Cardiac muscle cell (in vitro differentiated cells and primary cell): ENCODE results near the gene EML6. TPM values are rescaled to one million over a fixed set of nuclear protein-coding genes. Genes with fewer than 3 reads are reported as not detected.

Experiments
- DNase-seq, 2 donors: peaks; one replicate each; pipeline versions ENCODE4 v3.0.0 to v3.0.0-alpha.2; 2010 to 2017; ENCODE audit warnings: low read depth in 1 of 2, low spot score in 1 of 2
- H3K27ac ChIP-seq: fragments of 200-600 bp; sonication (generic); 2 replicates; pipeline ENCODE4 v1.5.1; 2016
- H3K27me3 ChIP-seq: fragments of 200-600 bp; sonication (generic); 2 replicates; pipeline ENCODE4 v1.6.0; 2016; ENCODE audit warnings: control low read depth
- H3K36me3 ChIP-seq: fragments of 200-600 bp; sonication (generic); 2 replicates; pipeline ENCODE4 v1.5.1; 2016; ENCODE audit warnings: control low read depth
- H3K4me1 ChIP-seq: fragments of 200-600 bp; sonication (generic); 2 replicates; pipeline ENCODE4 v1.8.1; 2017; ENCODE audit warnings: low read depth, mild to moderate bottlenecking, mixed run types
- H3K4me3 ChIP-seq: fragments of 200-600 bp; sonication (generic); 2 replicates; pipeline ENCODE4 v1.5.1; 2016; ENCODE audit warnings: mild to moderate bottlenecking
- H3K9me3 ChIP-seq: fragments of 200-600 bp; sonication (generic); 2 replicates; pipeline ENCODE4 v1.5.1; 2017; ENCODE audit warnings: low read depth, mild to moderate bottlenecking, control low read depth
- polyA plus RNA-seq: library from polyadenylated mRNA; unstranded; fragments of >200 nt; fragmentation: Nextera tagmentation; extraction: Ambion mirVana; gene quantifications from 2 replicates; pipeline ENCODE4 v1.2.1, GENCODE V29; 2016
- total RNA-seq: library from RNA; depleted of rRNA; stranded (reverse); fragments of >200 nt; gene quantifications from 2 replicates; pipeline ENCODE4 v1.2.3, GENCODE V29; 2016
- TF ChIP-seq, protein P1 (sequence below): IDR thresholded peaks from 2 replicates; pipeline ENCODE4 v1.5.1; 2012; ENCODE audit warnings: low read depth, mild to moderate bottlenecking, low read length

EML6 gene
- total and polyA plus RNA-seq, 2 experiments from 2014 or later = 0.89 to 1.3 TPM

DNA sequence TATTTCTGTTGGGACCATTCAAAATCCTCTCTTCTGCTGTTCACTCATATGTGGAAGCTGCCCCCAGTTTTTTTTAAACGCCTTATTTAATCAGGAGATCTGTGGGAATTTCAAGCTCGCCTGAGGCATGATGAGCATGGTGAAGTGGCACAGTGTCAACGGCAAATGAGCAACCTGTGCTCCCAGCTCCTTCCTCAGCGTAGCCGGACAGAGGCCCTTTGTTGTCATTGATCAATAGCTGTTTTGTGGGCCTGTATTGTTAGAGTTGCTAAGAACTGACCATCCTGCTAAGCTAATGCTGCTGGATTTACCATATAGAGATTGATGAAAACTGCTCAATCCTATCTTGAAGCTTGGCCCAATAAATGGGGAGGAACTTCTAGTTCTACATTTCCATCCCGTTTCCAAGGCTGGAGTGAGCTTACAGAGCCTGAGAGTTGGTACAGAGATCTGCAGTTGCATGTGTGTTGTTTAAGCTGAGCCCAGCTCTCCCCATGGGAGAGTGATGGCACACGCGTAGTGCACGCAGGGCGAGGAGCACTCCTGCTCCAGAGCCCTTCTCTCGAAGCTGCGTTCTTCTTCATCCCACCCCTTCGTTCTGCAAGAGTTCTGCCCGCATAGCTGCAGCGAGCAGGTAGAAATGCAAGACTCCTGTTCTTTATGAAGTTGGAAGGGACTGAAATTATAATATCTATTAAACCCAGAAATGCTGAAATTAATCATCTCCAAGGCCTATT lies 218.0 kb downstream of the EML6 start:
- Histone ChIP-seq H3K27ac (no peak overlapping the region), H3K27me3 (peaks cover 16% of the 10 kb centered on the region), H3K9me3 (no peaks in the 10 kb centered on the region), H3K36me3 (no peaks in the 10 kb centered on the region), H3K4me1 (no peaks in the 10 kb centered on the region), H3K4me3 (no peak overlapping the region)
- TF ChIP-seq, protein P1, sequence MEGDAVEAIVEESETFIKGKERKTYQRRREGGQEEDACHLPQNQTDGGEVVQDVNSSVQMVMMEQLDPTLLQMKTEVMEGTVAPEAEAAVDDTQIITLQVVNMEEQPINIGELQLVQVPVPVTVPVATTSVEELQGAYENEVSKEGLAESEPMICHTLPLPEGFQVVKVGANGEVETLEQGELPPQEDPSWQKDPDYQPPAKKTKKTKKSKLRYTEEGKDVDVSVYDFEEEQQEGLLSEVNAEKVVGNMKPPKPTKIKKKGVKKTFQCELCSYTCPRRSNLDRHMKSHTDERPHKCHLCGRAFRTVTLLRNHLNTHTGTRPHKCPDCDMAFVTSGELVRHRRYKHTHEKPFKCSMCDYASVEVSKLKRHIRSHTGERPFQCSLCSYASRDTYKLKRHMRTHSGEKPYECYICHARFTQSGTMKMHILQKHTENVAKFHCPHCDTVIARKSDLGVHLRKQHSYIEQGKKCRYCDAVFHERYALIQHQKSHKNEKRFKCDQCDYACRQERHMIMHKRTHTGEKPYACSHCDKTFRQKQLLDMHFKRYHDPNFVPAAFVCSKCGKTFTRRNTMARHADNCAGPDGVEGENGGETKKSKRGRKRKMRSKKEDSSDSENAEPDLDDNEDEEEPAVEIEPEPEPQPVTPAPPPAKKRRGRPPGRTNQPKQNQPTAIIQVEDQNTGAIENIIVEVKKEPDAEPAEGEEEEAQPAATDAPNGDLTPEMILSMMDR = no peak
- DNase-seq = no peak

DNA sequence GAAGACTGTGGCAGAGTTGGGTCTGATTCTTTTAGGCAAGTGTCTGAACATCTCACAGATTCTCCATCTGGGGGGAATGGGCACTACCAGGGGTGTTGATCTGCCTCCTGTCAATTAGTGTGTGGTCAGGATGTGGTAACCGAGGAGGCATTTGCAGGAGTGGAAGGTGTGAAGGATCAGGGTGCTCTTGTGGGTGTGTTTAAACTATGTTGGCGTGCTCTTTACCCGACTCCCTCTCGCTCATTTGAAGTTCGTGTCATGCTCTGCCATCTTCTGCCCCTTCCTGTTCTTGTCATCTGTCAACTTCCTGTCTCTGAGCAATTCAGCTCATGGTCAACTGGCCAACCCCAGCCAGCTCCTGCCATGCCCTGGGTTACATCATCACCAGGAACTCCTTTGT lies 218.9 kb downstream of the EML6 start:
- H3K27ac ChIP-seq = no peak overlapping the region
- no peaks in the 10 kb centered on the region for H3K4me1 ChIP-seq
- TF ChIP-seq, protein P1 = no peak
- no peaks in the 10 kb centered on the region for H3K36me3 ChIP-seq
- H3K9me3 ChIP-seq = no peaks in the 10 kb centered on the region
- DNase-seq = no peak
- peaks cover 23% of the 10 kb centered on the region for H3K27me3 ChIP-seq
- no peak overlapping the region for H3K4me3 ChIP-seq

DNA sequence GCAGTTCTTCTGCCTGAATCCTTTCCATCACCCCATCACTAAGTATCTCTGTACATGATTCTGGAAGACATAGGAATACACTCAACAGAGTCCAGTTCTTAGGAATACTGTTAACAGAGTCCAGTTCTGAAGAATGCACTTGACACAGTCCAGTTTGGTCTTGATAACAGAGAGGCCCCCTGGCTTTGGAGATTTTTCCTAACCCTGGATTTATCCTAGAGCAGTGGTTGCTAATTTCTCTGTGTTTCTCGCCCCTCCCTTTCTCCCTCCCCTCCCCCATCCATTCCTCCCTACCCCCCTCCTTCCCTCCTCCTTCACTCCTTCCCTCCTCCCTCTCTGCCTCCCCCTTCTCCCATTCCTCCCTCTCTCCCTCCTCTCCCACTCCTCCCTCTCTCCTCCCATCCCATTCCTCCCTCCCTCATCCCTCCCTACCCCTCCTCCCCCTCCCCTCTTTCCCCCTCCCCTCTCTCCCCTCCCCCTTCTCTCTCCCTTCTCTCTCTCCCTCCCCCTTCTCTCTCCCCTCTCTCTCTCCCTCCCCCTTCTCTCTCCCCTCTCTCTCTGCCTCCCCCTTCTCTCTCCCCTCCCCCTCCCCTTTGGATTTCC lies 221.4 kb downstream of the EML6 start:
- H3K4me1 ChIP-seq = no peaks in the 10 kb centered on the region
- H3K4me3 ChIP-seq = no peak overlapping the region
- no peak overlapping the region for H3K27ac ChIP-seq
- no peaks in the 10 kb centered on the region for H3K36me3 ChIP-seq
- peaks cover 24% of the 10 kb centered on the region for H3K27me3 ChIP-seq
- H3K9me3 ChIP-seq = no peaks in the 10 kb centered on the region
- TF ChIP-seq, protein P1 = no peak
- no peak for DNase-seq

DNA sequence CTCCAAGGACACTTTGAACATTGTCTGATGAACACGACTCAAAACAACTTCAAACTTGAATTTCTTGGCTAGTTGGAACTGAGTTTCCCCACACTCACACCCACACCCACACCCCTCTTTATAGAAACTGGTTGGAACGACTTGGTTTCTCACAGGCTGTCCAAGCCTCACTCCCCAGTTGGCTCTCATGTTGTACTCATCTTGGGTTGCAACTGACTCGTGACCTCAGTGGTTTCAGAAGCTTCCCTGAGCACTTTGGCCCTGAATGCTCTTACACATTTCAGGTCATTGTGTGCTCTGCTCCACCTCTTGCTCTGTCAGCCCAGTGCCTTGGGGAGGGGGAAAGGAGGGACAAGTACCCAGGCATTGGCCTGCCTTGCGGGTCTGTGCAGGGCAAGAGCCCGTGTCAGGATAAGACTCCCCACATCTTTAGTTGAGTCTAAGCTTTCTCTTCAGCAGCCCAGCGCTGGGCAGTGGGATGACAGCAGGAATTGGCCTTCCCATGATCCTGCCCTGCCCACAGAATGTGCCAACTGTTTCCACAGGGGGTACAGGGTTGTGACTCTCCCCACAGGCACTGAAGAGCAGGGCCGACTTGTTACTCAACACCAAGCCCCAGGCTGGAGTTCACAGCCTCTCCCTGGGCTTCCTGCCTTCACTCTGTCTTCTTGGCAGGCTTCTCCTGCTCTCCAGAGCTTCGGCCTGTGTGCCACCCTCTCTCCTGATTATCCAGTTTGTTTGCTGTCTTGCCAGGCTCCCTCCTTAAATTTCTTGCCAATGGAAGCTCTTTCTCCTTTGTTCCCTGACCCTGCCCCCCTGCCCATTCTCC lies 222.1 kb downstream of the EML6 start:
- DNase-seq = peak in 1 of 2 donors; percentile 80
- H3K4me3 ChIP-seq = no peak overlapping the region
- H3K9me3 ChIP-seq = no peaks in the 10 kb centered on the region
- peaks cover 24% of the 10 kb centered on the region for H3K27me3 ChIP-seq
- no peak overlapping the region for H3K27ac ChIP-seq
- no peaks in the 10 kb centered on the region for H3K36me3 ChIP-seq
- TF ChIP-seq, protein P1 = no peak
- H3K4me1 ChIP-seq = no peaks in the 10 kb centered on the region

DNA sequence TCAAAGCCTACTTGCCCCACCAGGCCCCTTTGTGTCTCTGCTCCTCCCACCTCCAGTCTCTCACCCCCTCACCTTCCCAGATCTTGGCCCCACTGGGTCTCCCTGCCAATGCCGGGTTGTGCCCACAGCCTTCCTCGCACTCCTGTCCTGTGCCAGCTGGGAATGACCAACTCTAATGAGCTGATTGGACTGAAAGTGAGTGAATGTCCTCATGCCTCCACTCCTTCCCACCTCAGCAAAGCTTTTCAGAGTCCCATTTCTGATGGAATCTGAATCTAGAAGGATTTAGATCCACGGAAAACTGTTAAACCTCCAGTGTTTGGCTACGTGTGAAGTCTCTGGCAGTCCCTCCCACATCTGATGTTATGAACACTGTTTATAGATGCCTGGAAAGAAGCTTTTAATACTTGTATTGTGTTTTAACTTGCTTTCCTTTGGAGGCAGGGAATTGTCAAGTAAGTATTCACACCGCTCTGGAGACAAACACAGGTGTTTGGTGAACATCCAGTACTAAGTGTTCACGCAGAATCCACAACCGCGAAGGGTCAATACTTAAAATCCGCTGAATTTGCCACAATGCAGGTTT lies 222.9 kb downstream of the EML6 start:
- H3K27ac ChIP-seq = no peak overlapping the region
- no peak for DNase-seq
- TF ChIP-seq, protein P1 = no peak
- no peaks in the 10 kb centered on the region for H3K36me3 ChIP-seq
- no peaks in the 10 kb centered on the region for H3K9me3 ChIP-seq
- H3K4me1 ChIP-seq = no peaks in the 10 kb centered on the region
- H3K27me3 ChIP-seq = peaks cover 24% of the 10 kb centered on the region
- H3K4me3 ChIP-seq = no peak overlapping the region
